Measurements from ENCODE around the gene SYNCRIP.

SYNCRIP gene

GRCh38 chr6:85679445-85680123 lies 36.9 kb upstream of the SYNCRIP start:
- TF ChIP-seq, protein P1, sequence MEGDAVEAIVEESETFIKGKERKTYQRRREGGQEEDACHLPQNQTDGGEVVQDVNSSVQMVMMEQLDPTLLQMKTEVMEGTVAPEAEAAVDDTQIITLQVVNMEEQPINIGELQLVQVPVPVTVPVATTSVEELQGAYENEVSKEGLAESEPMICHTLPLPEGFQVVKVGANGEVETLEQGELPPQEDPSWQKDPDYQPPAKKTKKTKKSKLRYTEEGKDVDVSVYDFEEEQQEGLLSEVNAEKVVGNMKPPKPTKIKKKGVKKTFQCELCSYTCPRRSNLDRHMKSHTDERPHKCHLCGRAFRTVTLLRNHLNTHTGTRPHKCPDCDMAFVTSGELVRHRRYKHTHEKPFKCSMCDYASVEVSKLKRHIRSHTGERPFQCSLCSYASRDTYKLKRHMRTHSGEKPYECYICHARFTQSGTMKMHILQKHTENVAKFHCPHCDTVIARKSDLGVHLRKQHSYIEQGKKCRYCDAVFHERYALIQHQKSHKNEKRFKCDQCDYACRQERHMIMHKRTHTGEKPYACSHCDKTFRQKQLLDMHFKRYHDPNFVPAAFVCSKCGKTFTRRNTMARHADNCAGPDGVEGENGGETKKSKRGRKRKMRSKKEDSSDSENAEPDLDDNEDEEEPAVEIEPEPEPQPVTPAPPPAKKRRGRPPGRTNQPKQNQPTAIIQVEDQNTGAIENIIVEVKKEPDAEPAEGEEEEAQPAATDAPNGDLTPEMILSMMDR (IDR thresholded peaks at IDR 0.05) = no peak

- TF ChIP-seq, protein P1 (IDR thresholded peaks at IDR 0.05) = no peak
These were observed 36.1 kb upstream of the SYNCRIP start for GRCh38 chr6:85678602-85679444.

DNA sequence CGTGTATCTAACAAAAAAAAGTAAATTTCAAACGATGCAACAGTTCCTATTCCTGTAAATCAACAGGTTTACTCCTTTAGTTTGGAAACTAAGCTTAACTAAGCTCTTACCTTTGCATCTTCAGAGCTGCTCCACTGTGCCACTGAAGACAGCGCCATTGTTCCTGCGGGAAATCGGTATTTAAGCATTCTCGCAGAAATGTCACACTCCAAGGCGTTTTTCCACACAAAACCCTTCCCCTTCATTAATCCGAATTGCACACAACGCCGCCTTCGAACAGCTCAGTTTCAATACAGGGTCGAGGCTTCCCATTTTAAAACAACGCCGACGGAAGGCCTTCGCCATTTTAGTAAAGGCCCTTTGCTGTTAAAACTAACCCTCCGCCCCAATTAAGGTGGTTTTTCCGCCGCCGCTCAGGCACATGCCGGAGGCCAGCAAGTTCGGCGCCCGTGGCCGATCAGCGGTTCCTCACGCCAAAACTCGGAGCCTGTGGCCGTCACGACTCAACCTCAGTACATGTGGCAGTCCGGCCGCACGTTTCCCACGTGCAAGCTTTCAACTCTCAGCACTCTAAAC lies 35.4 kb upstream of the SYNCRIP start:
- TF ChIP-seq, protein P1 (IDR thresholded peaks at IDR 0.05) = no peak

- TF ChIP-seq, protein P1 (IDR thresholded peaks at IDR 0.05) = no peak; the same call in 1 of the 2 replicates
These were observed 34.7 kb upstream of the SYNCRIP start for GRCh38 chr6:85677234-85677956.

- TF ChIP-seq, protein P1 (IDR thresholded peaks at IDR 0.05) = no peak
These were observed 33.5 kb upstream of the SYNCRIP start for GRCh38 chr6:85676086-85676729.

- TF ChIP-seq, protein P1 (IDR thresholded peaks at IDR 0.05) = no peak
These were observed 32.5 kb upstream of the SYNCRIP start for GRCh38 chr6:85675030-85675819.

Data from LNCAP (cell line).